GM19099 (cell line): ENCODE measurements around the gene ANP32A.
A peak's percentile ranks its signal among the peaks of the same experiment; 100 is the strongest.

ENCODE experiments used
- POLR2A ChIP-seq: IDR thresholded peaks from 3 replicates; pipeline ENCODE4 v1.6.1; 2011; ENCODE audit warnings: low read depth; ENCODE audit not compliant: insufficient read length; ENCODE audit errors: extremely low read depth

The ANP32A gene

DNA sequence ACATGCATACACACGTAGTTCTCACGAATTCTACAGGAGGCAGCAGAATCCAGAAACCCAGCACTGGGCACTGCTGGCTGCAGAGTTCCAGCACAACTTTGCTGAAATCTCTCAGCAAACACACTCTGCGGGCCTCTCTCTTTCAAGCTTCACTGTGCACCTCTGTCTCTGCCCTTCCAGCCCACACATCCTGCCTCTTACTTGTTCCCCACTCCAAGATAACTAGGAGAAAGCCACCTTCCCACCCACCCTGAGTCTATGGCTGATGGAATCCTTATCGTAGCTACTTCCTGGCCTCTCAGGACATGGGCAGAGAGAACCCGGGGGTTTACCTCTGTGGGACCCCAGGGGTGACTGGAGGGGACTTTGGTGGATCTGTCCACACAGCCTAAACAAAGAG lies 11.9 kb downstream of the ANP32A start:
- no peak for TF ChIP-seq POLR2A

DNA sequence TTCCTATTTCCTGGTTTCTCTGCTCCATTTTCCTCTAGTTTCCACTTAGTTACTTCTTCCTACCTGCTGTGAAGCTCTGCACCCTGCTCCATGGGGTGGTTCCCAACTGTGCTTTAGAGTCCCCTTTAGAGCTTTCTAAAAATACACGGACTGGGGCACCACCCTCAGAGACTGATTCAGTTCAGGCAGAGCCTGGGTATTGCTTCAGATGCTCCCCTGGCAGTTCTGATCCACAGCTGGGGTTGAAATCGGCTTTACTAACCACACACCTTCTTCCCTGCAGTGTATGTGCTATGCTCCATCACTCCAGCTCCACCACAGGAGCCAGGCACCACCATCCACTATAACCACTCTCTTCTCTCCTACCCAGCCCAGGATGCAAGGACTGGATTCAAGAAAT lies 12.6 kb downstream of the ANP32A start:
- TF ChIP-seq POLR2A, result no peak

DNA sequence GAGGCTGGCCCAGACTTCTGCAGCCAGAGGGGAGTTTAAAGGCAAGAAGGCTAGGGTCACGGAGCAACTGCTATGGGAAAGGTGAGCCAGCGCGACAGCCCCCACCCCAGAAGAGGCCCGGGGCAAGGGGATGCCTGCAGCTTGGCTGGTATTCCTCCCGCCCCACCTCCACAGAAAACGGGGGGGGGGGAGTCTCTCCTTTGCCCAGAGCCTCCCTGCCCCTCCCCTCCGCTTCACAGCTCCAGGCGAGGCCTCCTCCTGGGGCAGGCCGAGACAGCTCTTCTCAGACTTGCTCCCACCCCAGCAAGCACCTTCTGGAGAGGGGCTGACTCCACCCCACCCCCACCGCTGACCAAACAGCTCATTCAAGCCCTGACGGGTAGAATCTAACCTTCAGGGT lies 13.4 kb downstream of the ANP32A start:
- no peak for TF ChIP-seq POLR2A

DNA sequence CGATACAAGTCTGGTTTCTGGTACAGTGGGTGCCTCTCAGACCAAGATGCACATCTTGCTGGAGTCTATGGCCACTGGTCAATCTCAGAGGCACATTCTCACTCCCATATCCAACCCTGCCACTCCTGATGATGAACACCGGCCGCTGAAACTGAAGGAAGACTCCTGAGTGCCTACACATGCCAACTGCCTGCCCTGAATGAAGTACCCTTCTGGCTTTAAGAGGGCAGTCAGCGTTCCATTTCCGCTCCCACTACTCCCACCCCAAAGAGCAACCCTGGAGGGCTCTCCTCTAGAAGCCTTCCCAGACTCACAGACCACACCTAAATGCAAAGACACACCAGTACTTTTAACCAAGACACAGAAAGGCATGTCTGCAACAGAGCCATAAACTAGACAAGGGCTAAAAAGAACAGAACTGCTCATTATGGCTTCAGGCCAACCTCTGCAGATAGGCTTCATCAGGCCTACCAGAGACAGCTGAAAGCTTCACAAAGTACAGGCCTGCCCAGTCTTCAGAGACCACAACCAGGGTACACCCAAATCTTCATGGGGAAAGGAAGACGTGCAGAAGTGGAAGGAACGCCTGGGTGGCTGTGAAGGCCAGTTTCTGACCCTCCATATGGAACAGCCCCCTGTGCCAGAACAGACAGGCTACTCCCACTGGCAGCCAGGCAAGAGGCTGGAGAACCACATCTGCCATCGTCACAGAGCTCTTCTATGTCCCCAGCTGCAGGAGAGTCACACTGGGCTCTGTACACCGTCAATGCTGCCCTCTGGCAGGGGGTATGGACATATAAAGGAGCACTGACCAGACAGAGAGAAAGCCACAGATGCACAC lies 14.3 kb downstream of the ANP32A start:
- no peak for TF ChIP-seq POLR2A

DNA sequence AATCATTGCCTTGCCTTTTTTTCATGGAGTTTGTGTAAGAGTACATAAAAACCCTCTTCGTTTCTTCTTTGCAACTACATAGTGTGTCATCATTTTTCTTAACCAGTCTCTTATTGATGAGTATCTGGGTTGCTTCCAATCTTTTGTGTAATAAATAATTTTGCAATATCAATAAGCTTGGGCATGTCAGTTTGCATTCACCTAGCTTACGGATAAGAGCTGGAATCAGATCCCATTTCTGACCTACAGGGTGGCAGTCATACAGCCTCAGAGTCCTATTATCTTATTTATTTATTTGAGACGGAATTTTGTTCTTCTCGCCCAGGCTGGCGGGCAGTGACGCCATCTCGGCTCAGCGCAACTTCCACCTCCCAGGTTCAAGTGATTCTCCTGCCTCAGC lies 18.3 kb downstream of the ANP32A start:
- no peak for TF ChIP-seq POLR2A

GRCh38 chr15:68801572-68802148 lies 19.0 kb downstream of the ANP32A start:
- TF ChIP-seq POLR2A, result no peak

GRCh38 chr15:68800875-68801274 lies 19.8 kb downstream of the ANP32A start:
- no peak for TF ChIP-seq POLR2A

DNA sequence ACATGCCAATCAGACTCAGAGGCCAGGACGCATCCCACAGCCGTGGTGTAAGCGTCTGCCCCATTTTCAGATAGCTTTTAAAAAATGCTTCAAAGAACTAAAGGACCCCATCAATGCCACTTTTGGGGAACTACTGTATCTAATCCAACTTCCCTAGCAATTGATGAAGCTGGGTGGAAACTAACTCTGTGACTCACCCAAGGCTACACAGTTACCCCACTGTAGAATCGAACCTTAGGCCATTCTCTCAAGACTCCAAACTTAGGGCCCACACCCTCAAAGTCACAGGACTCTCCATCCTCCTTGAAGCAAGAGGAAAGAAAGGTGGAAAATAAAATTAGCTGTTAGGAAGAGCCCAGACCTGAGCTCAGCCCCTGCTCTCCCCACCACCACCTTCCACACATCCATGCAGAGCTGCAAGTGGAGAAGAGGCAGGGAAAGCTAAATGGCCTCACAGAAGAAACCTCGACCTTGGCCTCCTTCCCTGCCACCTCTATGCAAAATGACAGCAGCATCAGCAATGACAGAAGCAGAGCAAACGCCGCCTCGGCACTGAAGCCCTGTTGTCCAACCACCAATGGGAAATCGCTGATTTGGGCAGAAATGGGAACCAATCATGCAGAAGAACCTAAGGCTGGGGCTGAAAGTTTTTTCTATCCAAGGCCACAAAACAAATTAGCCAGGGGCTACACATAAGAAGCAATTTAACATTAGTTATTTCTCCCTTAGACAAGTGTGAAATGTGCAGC lies 22.2 kb downstream of the ANP32A start:
- no peak for TF ChIP-seq POLR2A

GRCh38 chr15:68797599-68798345 lies 22.9 kb downstream of the ANP32A start:
- TF ChIP-seq POLR2A, result no peak

- no peak for TF ChIP-seq POLR2A
These were observed 23.5 kb downstream of the ANP32A start for GRCh38 chr15:68797191-68797590.

- TF ChIP-seq POLR2A, result no peak
These were observed 24.1 kb downstream of the ANP32A start for GRCh38 chr15:68796576-68796975.

DNA sequence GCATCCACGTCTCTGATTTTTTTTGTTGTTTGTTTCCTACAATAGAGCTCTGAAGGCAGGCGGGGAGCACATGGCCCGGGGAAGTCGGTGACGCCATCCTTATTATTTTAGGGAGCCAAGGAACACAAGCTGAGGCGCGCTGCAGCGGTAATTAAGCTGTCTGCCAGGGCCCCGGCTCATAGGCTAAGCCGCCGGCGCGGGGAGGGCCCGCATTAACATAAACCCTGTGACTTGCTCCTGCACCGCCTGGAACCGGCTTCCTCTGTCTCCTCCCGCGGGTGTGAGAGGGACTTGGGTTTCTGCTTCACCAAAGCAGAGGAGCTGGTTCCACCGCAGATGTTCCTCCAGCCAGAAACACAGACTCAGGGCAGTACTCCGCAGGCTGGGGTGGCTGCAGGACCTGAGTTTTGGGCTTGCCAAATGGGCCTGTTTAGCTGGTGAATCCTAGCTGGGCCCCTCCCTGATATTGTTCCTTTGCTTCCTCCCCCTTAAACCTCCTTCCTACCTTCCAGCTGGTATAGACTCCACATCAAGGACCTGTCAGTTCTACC lies 25.3 kb downstream of the ANP32A start:
- TF ChIP-seq POLR2A, result peak; percentile 27

DNA sequence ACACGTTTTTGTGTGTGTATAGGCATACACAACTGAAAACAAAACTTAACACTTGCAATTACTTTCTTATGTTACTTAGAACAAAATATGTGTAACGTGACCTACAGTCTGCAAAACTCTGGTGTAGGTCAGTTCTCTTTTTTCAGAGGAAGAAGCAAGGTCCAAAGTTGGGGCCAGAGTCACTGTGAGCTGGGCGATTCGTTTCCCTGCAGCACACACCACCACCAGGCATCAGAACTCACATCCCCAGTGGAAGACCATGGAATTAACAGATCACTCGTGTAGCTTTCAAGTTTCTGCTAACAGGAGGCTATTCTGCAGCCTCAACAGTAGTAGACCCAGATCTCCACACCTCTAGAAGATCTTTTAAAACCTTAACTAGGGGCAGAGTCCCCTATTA lies 25.8 kb downstream of the ANP32A start:
- no peak for TF ChIP-seq POLR2A

DNA sequence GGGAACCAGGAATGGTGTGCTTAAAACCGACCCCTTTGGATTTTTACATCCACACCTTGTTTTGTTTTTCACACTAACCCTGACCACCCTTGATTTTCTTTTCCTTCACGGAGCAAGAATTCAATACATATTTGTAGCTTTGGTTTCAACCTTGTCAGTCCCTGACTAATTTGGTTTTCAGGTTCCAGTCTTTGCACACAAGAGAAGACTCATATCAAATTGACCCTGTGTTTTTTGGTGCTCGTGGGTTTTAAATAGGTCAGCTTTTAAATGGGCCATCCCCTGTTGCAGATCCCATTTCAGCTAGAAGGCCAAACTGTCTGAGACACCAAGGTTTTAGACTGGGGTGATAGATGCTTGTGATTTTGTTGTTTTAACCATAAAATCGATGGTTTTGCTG lies 26.4 kb downstream of the ANP32A start:
- TF ChIP-seq POLR2A, result no peak

- no peak for TF ChIP-seq POLR2A
These were observed 26.9 kb downstream of the ANP32A start for GRCh38 chr15:68793776-68794175.
